Stomach (tissue), 9 donors: ENCODE results near the gene FGFR2. TPM values are rescaled to one million over a fixed set of nuclear protein-coding genes. Genes with fewer than 3 reads are reported as not detected.
A peak's percentile ranks its signal among the peaks of the same experiment; 100 is the strongest.

Experiments
- DNase-seq, 2 donors: peaks; one replicate each; pipeline versions ENCODE4 v3.0.0 to v3.0.0-alpha.2; 2013 to 2019
- H3K27ac ChIP-seq, 5 donors: fragments of 200-600 bp in 4 of 5; sonication (generic) in 4 of 5; one replicate each; pipeline ENCODE4 v1.5.1; 2013 to 2019; ENCODE audit warnings: mild to moderate bottlenecking in 1 of 5, moderate library complexity in 1 of 5
- H3K27me3 ChIP-seq, 3 donors: fragments of 200-600 bp; sonication (generic); one replicate each; pipeline ENCODE4 v1.5.1; 2017 to 2019; ENCODE audit warnings: mixed run types in 1 of 3
- H3K36me3 ChIP-seq, 4 donors: fragments of 200-600 bp; sonication (generic); 1 replicate in 3 of 4; 2 replicates in 1 of 4; pipeline ENCODE4 v1.5.1; 2016 to 2019
- H3K4me1 ChIP-seq, 4 donors: fragments of 200-600 bp; sonication (generic); one replicate each; pipeline ENCODE4 v1.5.1; 2016 to 2019
- H3K4me3 ChIP-seq, 4 donors: fragments of 200-600 bp; sonication (generic) in 3 of 4; one replicate each; pipeline ENCODE4 v1.5.1; 2016 to 2019; ENCODE audit warnings: mild to moderate bottlenecking in 1 of 4
- H3K9me3 ChIP-seq, 4 donors: fragments of 200-600 bp; sonication (generic); one replicate each; pipeline ENCODE4 v1.5.1; 2016 to 2019
- CTCF ChIP-seq, 7 experiments: fragments of 450-650 bp in 4 of 7; fragments of 200-600 bp in 3 of 7; sonication (generic) in 3 of 7; IDR thresholded peaks; one replicate each; pipeline ENCODE4 v1.5.1; 2016 to 2019; ENCODE audit warnings: antibody characterized with exemption in 7 of 7, control low read depth in 2 of 7, mild to moderate bottlenecking in 1 of 7
- EP300 ChIP-seq: sonication (generic); formaldehyde crosslinking; IDR thresholded peaks from one replicate; pipeline ENCODE4 v1.6.1; 2017; ENCODE audit warnings: antibody characterized with exemption
- POLR2A ChIP-seq, 4 donors: fragments of 450-650 bp; IDR thresholded peaks; one replicate each; pipeline ENCODE4 v1.6.1; 2016; ENCODE audit warnings: antibody characterized with exemption in 4 of 4, control low read depth in 2 of 4, mild to moderate bottlenecking in 1 of 4, moderate library complexity in 1 of 4
- POLR2AphosphoS5 ChIP-seq, 3 donors: sonication (generic); formaldehyde crosslinking; IDR thresholded peaks; one replicate each; pipeline ENCODE4 v1.6.1; 2016; ENCODE audit warnings: antibody characterized with exemption in 3 of 3
- WGBS, 5 donors: extraction: QIAGEN DNeasy Blood & Tissue Kit in 3 of 5; methylation state at CpG; one replicate each; pipeline versions ENCODE4 v1.1.5 to v1.1.7; 2013 to 2018; 5-methylcytosine and 5-hydroxymethylcytosine counted together
- intact Hi-C: fragments of 100-400 bp; cut with DNase I; formaldehyde crosslinking; loops from one replicate; pipeline ENCODE4 v1.15.1; 2023; ENCODE audit warnings: low total_unique reads
- polyA plus RNA-seq, 3 donors: library from polyadenylated mRNA; stranded (reverse); fragments of 200-250 nt; gene quantifications; one replicate each; pipeline ENCODE4 v1.2.3, GENCODE V29; 2013
- total RNA-seq, 5 donors: library from RNA; depleted of rRNA; stranded (reverse); fragments of >200 nt; gene quantifications; one replicate each; pipeline versions ENCODE4 v1.1.0 to v1.2.3, GENCODE V29; 2014 to 2016
- donor health status: healthy with polysubstance abuse.
- donor health status: Bipolar disorder and iron deficiency.
- donor health status: healthy.

Gene FGFR2
- total and polyA plus RNA-seq, 8 donors: 3.9 to 170 (median 18.1) TPM

- Histone ChIP-seq H3K36me3 (no peaks in the 10 kb centered on the region), H3K27ac (no peak overlapping the region), H3K4me1 (peaks cover 0 to 10% (median 0%) of the 10 kb centered on the region in 4 donors), H3K9me3 (no peaks in the 10 kb centered on the region), H3K4me3 (no peak overlapping the region), H3K27me3 (peaks cover 0 to 25% (median 0%) of the 10 kb centered on the region in 3 donors)
- DNase-seq: no peak
- no peak for TF ChIP-seq POLR2AphosphoS5 (IDR thresholded peaks at IDR 0.05)
- TF ChIP-seq POLR2A (IDR thresholded peaks at IDR 0.05): no peak
- TF ChIP-seq EP300: no peak
- no peak for TF ChIP-seq CTCF (IDR thresholded peaks at IDR 0.05)
- intact Hi-C loops: no loop called here
- 31 to 64% (median 42%) methylated on average over 4 of the region's 4 CpGs for WGBS, 5 donors
These were observed 148.7 kb downstream of the FGFR2 start for GRCh38 chr10:121449482-121449924.

DNA sequence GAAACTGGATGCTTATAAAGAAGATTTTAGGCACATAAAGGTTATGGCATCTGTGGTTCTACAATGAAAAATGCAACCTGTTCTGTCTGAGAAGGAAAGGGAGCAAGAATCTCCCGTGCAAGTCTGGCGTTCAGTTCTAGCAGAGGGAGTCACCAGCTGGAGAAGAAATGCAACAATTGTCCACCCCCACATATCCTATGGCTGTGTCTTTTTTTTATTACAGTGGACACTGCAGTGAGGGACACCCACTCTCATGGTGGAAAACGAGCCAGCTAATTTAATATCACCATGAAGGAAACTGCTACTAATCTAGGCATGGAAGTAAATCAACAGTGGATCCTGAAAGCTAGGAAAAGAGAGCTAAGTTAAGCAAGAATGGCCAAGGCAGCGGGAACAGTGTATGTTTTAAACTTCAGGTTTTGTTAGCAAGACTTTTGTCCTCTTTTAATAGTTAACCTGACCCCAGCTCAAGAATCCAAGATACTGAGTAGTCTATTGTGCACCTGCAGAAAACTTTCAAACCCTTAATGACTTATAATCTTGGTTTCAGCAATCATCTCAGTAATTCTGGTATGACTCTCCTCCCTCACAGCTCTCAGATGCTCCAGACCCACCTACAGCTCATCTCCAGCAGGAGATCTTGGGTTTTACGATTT lies 149.3 kb downstream of the FGFR2 start:
- H3K36me3 ChIP-seq: no peaks in the 10 kb centered on the region
- H3K4me1 ChIP-seq: peaks cover 0 to 10% (median 0%) of the 10 kb centered on the region in 4 donors
- peak in 1 of 2 donors; percentile 34 for DNase-seq
- no peak overlapping the region for H3K4me3 ChIP-seq
- 25 to 41% (median 37%) methylated on average over 5 of the region's 5 CpGs for WGBS, 5 donors
- H3K9me3 ChIP-seq: no peaks in the 10 kb centered on the region
- intact Hi-C loops: no loop called here
- no peak overlapping the region for H3K27ac ChIP-seq
- no peak for TF ChIP-seq POLR2A (IDR thresholded peaks at IDR 0.05)
- no peak for TF ChIP-seq EP300
- TF ChIP-seq POLR2AphosphoS5 (IDR thresholded peaks at IDR 0.05): no peak
- no peak for TF ChIP-seq CTCF (IDR thresholded peaks at IDR 0.05)
- peaks cover 0 to 25% (median 0%) of the 10 kb centered on the region in 3 donors for H3K27me3 ChIP-seq

DNA sequence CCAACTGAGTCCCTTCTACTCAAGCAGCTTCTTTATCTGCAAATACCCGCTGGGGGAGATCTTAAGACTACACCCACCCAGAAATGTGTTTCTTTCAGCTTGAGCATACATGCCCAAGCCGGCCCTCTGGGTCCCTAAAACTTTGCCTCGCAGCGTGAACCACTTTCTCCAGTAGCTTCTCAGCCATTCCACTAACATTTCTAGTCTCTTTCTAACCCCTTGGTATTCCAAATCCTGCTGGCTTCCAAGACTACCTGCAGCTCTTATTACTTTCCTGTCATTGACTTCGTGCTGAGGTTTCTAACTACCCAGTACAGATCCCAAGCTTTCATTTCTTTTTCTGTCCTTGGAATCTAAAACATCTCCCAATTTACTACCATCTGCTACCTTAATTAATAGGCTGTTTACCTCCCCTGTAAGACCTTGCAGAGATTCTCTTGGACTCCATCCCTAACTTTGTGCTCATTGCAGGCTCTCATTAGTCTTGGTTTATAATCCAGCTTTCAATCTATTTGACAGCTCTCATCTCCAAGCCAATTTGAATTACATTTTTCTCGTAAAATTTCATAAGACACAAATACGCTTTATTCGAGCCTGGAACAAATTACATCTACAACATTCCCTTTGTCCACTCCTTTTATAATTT lies 153.6 kb downstream of the FGFR2 start:
- Histone ChIP-seq H3K27ac (no peak overlapping the region), H3K4me3 (no peak overlapping the region), H3K36me3 (no peaks in the 10 kb centered on the region), H3K4me1 (peaks cover 0 to 8% (median 0%) of the 10 kb centered on the region in 4 donors), H3K27me3 (peaks cover 0 to 16% (median 0%) of the 10 kb centered on the region in 3 donors), H3K9me3 (no peaks in the 10 kb centered on the region)
- intact Hi-C loops: no loop called here
- WGBS, 5 donors: 84 to 91% (median 86%) methylated on average over 8 of the region's 8 CpGs
- TF ChIP-seq CTCF (IDR thresholded peaks at IDR 0.05) (no peak), EP300 (no peak)
- no peak for DNase-seq

GRCh38 chr10:121442086-121442935 lies 155.9 kb downstream of the FGFR2 start:
- no peak overlapping the region for H3K4me3 ChIP-seq
- peaks cover 0 to 7% (median 0%) of the 10 kb centered on the region in 3 donors for H3K27me3 ChIP-seq
- intact Hi-C loops: no loop called here
- H3K27ac ChIP-seq: no peak overlapping the region
- no peak for DNase-seq
- no peaks in the 10 kb centered on the region for H3K9me3 ChIP-seq
- peaks cover 4 to 6% (median 5%) of the 10 kb centered on the region in 4 donors for H3K4me1 ChIP-seq
- H3K36me3 ChIP-seq: no peaks in the 10 kb centered on the region
- TF ChIP-seq CTCF (IDR thresholded peaks at IDR 0.05) (no peak), POLR2A (IDR thresholded peaks at IDR 0.05) (no peak), POLR2AphosphoS5 (IDR thresholded peaks at IDR 0.05) (no peak), EP300 (no peak)
- WGBS, 5 donors: 56 to 73% (median 72%) methylated on average over 5 of the region's 5 CpGs
